Measurements from ENCODE around the gene SULT1A2.
"Not testable (repeated sequence)": the region's sequence is repeated elsewhere in the genome, so short reads cannot be mapped to it uniquely, and the experiment has no call there.

GRCh38 chr16:28620316-28620715 is 23.5 kb upstream of the SULT1A2 start:
- TF ChIP-seq POLR2AphosphoS5, POLR2A, EP300, CTCF (IDR thresholded peaks at IDR 0.05): not testable (repeated sequence)
